NCI-H1694 (cell line): Measurements from ENCODE around the gene PLCD3.
"Not testable (repeated sequence)": the region's sequence is repeated elsewhere in the genome, so short reads cannot be mapped to it uniquely, and the experiment has no call there.

Source experiments
- DNase-seq: peaks from one replicate; lab custom pipeline; 2025; lab: John Stamatoyannopoulos, UW

Gene PLCD3

GRCh38 chr17:45135192-45135977 is 3.1 kb upstream of the PLCD3 start, which contains the start of gene ACBD4:
ACBD4 (plus strand) TSS chr17:45135687; CDS start chr17:45136145, 458 bp downstream.
- DNase-seq: peak; percentile 97

GRCh38 chr17:45132572-45133463 is 503 bp upstream of the PLCD3 start:
- peak; percentile 27 for DNase-seq

- no peak for DNase-seq
Measured at GRCh38 chr17:45131616-45132319, 547 bp downstream of the PLCD3 start.

GRCh38 chr17:45130681-45131615 is 1.4 kb downstream of the PLCD3 start:
- no peak for DNase-seq

- DNase-seq: no peak
Measured at GRCh38 chr17:45129940-45130680, 2.2 kb downstream of the PLCD3 start.

- DNase-seq: no peak
Measured at GRCh38 chr17:45129426-45129939, 2.8 kb downstream of the PLCD3 start.

GRCh38 chr17:45128989-45129388 is 3.3 kb downstream of the PLCD3 start:
- no peak for DNase-seq

GRCh38 chr17:45128331-45128730 is 4.0 kb downstream of the PLCD3 start:
- DNase-seq: no peak

GRCh38 chr17:45127548-45128300 is 4.6 kb downstream of the PLCD3 start:
- DNase-seq: peak; percentile 49

- no peak for DNase-seq
Measured at GRCh38 chr17:45127207-45127547, 5.1 kb downstream of the PLCD3 start.

GRCh38 chr17:45125509-45125908 is 6.8 kb downstream of the PLCD3 start:
- no peak for DNase-seq

GRCh38 chr17:45124797-45125122 is 7.6 kb downstream of the PLCD3 start:
- DNase-seq: not testable (repeated sequence)

GRCh38 chr17:45123930-45124796 is 8.2 kb downstream of the PLCD3 start:
- no peak for DNase-seq

GRCh38 chr17:45123076-45123770 is 9.1 kb downstream of the PLCD3 start:
- DNase-seq: no peak

- no peak for DNase-seq
Measured at GRCh38 chr17:45121055-45121454, 11.3 kb downstream of the PLCD3 start.

- DNase-seq: no peak
Measured at GRCh38 chr17:45120558-45120957, 11.8 kb downstream of the PLCD3 start.

- DNase-seq: no peak
Measured at GRCh38 chr17:45119964-45120363, 12.4 kb downstream of the PLCD3 start.

GRCh38 chr17:45118691-45119090 is 13.6 kb downstream of the PLCD3 start:
- no peak for DNase-seq
